ENCODE results near the gene ANO10.

GRCh38 chr3:43620831-43621655 lies 768 bp downstream of the ANO10 start:
- TF ChIP-seq POLR2A (IDR thresholded peaks at IDR 0.05; ENCODE audit: low read depth, low read length) (no peak), TAF1 (IDR thresholded peaks at IDR 0.05; ENCODE audit: borderline replicate concordance, low read depth, low read length) (no peak), POLR2AphosphoS5 (IDR thresholded peaks at IDR 0.05; ENCODE audit: low read depth, low read length) (no peak)
